OCI-LY1 (cell line): ENCODE data around the gene SART3.

ENCODE experiments used
- CTCF ChIP-seq: fragments of 200-600 bp; sonication (generic), shearing (Covaris generic); IDR thresholded peaks from 2 replicates; pipeline ENCODE4 v1.5.1; 2017; ENCODE audit warnings: mild to moderate bottlenecking, antibody characterized with exemption, low read length, moderate library complexity, mixed read lengths
- EZH2 ChIP-seq: fragments of 200-600 bp; sonication (generic), shearing (Covaris generic); IDR thresholded peaks from 2 replicates; pipeline ENCODE4 v1.8.0; 2017; ENCODE audit warnings: borderline replicate concordance, mixed run types, mild to moderate bottlenecking, antibody characterized with exemption, low read length, moderate library complexity, mixed read lengths

GRCh38 chr12:108542320-108542719 lies 18.7 kb downstream of the SART3 start:
- no peak for TF ChIP-seq CTCF
- TF ChIP-seq EZH2: no peak
